ENCODE results near the gene SETBP1.

- TF ChIP-seq MNT (IDR thresholded peaks at IDR 0.05) = no peak
- TF ChIP-seq CTCF (CRISPR knock-in tag; IDR thresholded peaks at IDR 0.05) = no peak
- no peak for TF ChIP-seq WIZ (CRISPR knock-in tag; IDR thresholded peaks at IDR 0.05)
- TF ChIP-seq ZNF24 (IDR thresholded peaks at IDR 0.05) = no peak
- no peak for TF ChIP-seq POLR2A (IDR thresholded peaks at IDR 0.05; ENCODE audit: insufficient read depth in 1 of 2, low read depth in 2 of 2, low read length in 2 of 2)
- no peak for TF ChIP-seq RBAK (CRISPR knock-in tag; IDR thresholded peaks at IDR 0.05)
- no peak for TF ChIP-seq EZH2 (conservative IDR thresholded peaks at IDR 0.05; ENCODE audit: low read depth, low read length)
- TF ChIP-seq RFX5 (IDR thresholded peaks at IDR 0.05; ENCODE audit: low read depth, low read length) = no peak
- TF ChIP-seq JUN (CRISPR knock-in tag; IDR thresholded peaks at IDR 0.05) = no peak
- no peak for TF ChIP-seq PCBP2 (optimal IDR thresholded peaks at IDR 0.05; ENCODE audit: low read depth, low read length, poor library complexity, severe bottlenecking)
- no peak for TF ChIP-seq SRF (IDR thresholded peaks at IDR 0.05; ENCODE audit: low read depth, low read length)
- no peak for TF ChIP-seq NR2F6 (IDR thresholded peaks at IDR 0.05)
- no peak for TF ChIP-seq NR2F6 (CRISPR knock-in tag; IDR thresholded peaks at IDR 0.05)
- TF ChIP-seq RAD51 (IDR thresholded peaks at IDR 0.05; ENCODE audit: borderline replicate concordance) = no peak
- no peak for TF ChIP-seq MAX (IDR thresholded peaks at IDR 0.05)
Measured at GRCh38 chr18:44921974-44922373, 241.3 kb downstream of the SETBP1 start.
